ENCODE results near the gene SDK2. TPM values are rescaled to one million over a fixed set of nuclear protein-coding genes. Genes with fewer than 3 reads are reported as not detected.

The SDK2 gene
- total RNA-seq, 1 donor: under 0.01 TPM

GRCh38 chr17:73550556-73550955, 93.7 kb downstream of the SDK2 start:
- DNase-seq (ENCODE audit: low read depth): no peak
- TF ChIP-seq CTCF (IDR thresholded peaks at IDR 0.05; ENCODE audit: insufficient read depth, low read depth, low read length): no peak
- H3K4me3 ChIP-seq (ENCODE audit: low read depth, low read length): no peak overlapping the region

GRCh38 chr17:73549841-73550430, 94.3 kb downstream of the SDK2 start:
- no peak for DNase-seq (ENCODE audit: low read depth)
- H3K4me3 ChIP-seq (ENCODE audit: low read depth, low read length): no peak overlapping the region
- TF ChIP-seq CTCF (IDR thresholded peaks at IDR 0.05; ENCODE audit: insufficient read depth, low read depth, low read length): no peak

GRCh38 chr17:73548620-73549311, 95.5 kb downstream of the SDK2 start:
- H3K4me3 ChIP-seq (ENCODE audit: low read depth, low read length): no peak overlapping the region
- DNase-seq (ENCODE audit: low read depth): no peak
- no peak for TF ChIP-seq CTCF (IDR thresholded peaks at IDR 0.05; ENCODE audit: insufficient read depth, low read depth, low read length)

GRCh38 chr17:73547790-73548189, 96.5 kb downstream of the SDK2 start:
- DNase-seq (ENCODE audit: low read depth): no peak
- no peak for TF ChIP-seq CTCF (IDR thresholded peaks at IDR 0.05; ENCODE audit: insufficient read depth, low read depth, low read length)
- no peak overlapping the region for H3K4me3 ChIP-seq (ENCODE audit: low read depth, low read length)

- no peak for TF ChIP-seq CTCF (IDR thresholded peaks at IDR 0.05; ENCODE audit: insufficient read depth, low read depth, low read length)
- peak; percentile 11 for DNase-seq (ENCODE audit: low read depth)
- H3K4me3 ChIP-seq (ENCODE audit: low read depth, low read length): no peak overlapping the region
Measured at GRCh38 chr17:73546770-73547536, 97.3 kb downstream of the SDK2 start.

- H3K4me3 ChIP-seq (ENCODE audit: low read depth, low read length): no peak overlapping the region
- DNase-seq (ENCODE audit: low read depth): no peak
- no peak for TF ChIP-seq CTCF (IDR thresholded peaks at IDR 0.05; ENCODE audit: insufficient read depth, low read depth, low read length)
Measured at GRCh38 chr17:73546114-73546513, 98.1 kb downstream of the SDK2 start.
